Fibroblast of villous mesenchyme (primary cell): ENCODE results near the gene NLGN1. TPM values are rescaled to one million over a fixed set of nuclear protein-coding genes. Genes with fewer than 3 reads are reported as not detected.
A peak's percentile ranks its signal among the peaks of the same experiment; 100 is the strongest.

Experiments used
- DNase-seq: peaks from one replicate; pipeline ENCODE4 v3.0.0-alpha.2; 2010; ENCODE audit warnings: low read depth
- H3K4me3 ChIP-seq: 2 replicates; pipeline ENCODE4 v1.5.1; 2011; ENCODE audit warnings: low read depth, mild to moderate bottlenecking, low read length
- CTCF ChIP-seq: IDR thresholded peaks from 2 replicates; pipeline ENCODE4 v1.5.1; 2012; ENCODE audit warnings: low read depth, mild to moderate bottlenecking, low read length; ENCODE audit not compliant: insufficient read depth
- total RNA-seq: library from RNA; depleted of rRNA; stranded (reverse); fragments of >200 nt; gene quantifications from 2 replicates; pipeline ENCODE4 v1.2.3, GENCODE V29; 2012

The NLGN1 gene
- total RNA-seq, 1 donor = 18.1 TPM

DNA sequence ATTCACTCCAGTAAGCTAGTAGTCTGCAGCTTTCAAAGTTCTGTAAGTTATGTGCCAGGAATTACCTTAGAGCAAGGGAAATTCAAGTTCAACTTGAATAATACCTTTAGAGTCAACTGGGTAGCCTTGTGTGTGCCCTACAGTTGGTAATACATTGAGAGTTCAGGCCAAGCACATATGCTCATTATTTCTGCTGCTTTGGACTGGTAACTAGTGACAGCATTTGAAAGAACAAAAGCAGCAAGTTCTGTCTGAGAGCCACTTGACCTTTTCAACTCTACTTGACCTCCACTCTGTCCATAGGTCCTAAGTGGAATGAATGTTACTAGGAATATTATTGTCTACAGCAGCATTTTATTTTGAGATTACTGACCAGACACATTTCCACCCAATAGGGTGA, 723.5 kb downstream of the NLGN1 start:
- DNase-seq = no peak
- TF ChIP-seq CTCF = no peak
- no peak overlapping the region for H3K4me3 ChIP-seq

GRCh38 chr3:174122411-174122810, 724.9 kb downstream of the NLGN1 start:
- TF ChIP-seq CTCF = no peak

DNA sequence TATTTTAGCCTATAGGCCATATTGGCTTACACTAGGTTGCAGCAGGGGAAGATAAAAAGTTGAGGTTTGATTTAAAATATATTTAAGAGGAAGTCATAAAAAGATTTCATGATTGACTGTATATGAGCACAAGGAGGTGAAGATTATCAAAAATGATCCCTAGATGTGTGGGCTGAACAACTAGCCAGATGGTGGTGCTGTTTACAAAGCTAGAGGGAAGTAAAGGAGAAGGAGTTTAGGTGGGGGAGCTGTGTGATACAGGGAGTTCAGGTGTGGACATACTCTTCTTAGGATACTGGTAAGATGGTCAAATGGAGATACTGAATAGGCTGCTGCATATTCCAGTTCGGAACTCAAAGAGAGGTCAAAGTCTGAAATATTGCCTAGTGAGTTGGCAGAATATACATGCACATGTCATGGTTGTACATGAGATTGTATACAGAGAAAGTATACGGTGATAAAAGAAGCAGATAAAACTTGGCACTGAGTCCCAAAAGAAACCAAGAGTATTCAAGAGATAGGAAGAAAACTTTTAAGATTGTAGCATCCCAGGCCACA, 727.8 kb downstream of the NLGN1 start:
- TF ChIP-seq CTCF = peak; percentile 50
- DNase-seq = peak; percentile 19

More at GRCh38 chr3:174122411-174122810, 724.9 kb downstream of the NLGN1 start:
- DNase-seq = no peak
- H3K4me3 ChIP-seq = no peak overlapping the region

DNA sequence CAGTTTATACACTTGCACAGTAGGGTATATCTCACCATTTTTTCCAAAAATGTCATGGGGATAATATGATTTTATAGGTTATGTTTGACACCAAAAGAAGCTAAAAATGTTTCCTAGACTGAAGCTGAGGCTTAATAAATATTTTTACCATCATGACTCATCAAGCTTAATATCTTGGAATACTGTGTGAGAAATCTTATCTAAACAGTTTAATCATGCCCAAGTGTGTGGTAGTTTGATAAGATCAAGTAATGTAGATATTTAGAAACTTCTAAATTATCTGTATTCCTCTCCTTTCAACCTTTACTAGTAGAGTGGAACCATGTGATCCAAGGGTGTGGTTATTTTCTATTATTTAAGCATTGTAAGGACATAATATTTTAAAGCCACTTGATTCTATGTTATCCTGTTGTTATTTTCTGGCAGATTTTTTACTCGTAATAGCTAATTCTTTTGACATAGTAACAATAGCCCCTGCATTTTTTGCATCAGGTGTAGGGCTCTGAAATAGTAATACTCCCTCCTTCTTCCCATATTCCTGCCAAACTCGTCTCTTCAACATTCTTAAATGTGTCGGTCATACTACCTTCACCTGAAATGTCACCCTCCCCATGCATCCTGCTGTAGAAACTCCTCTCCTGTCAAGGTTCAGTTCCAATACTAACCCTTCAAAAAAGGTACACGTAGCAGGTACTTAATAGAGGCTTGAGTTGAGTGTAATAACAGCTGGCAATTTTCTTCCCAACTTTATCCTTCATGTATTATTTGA, 729.6 kb downstream of the NLGN1 start:
- no peak for TF ChIP-seq CTCF
- no peak for DNase-seq
- H3K4me3 ChIP-seq = no peak overlapping the region

More for the DNA sequence above, 727.8 kb downstream of the NLGN1 start:
- H3K4me3 ChIP-seq = no peak overlapping the region

GRCh38 chr3:174132006-174132405, 734.5 kb downstream of the NLGN1 start:
- peak; percentile 39 for DNase-seq
- no peak overlapping the region for H3K4me3 ChIP-seq
- no peak for TF ChIP-seq CTCF

DNA sequence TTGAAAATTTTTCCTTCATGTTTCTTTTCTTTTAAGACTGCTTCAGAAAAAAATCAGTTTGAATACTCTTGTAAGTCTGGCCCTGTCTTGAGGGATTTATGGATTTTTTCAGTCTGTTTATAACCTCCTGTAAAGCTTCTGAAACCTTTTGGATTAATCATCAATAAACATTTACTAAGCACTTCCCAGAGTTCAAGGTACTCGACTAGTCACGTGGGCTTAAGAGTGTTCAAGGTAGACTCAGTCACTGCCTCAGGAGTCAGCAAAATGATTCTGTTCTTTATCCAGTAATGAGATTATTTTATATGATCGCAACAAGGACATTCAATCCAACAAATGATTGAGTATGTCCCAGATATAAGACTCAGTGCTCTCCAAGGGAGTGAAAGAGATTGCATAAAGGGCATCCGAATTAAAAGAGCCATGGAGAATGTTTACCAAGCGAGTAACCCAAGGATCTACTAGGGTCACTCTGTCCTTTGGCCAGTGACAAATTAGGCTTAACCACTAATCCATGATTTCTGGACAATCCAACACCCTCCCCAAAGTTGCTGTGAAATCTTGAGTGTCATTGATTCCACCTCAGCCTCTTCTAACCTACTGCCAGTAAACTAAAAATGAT, 735.0 kb downstream of the NLGN1 start:
- no peak for TF ChIP-seq CTCF
- peak; percentile 24 for DNase-seq
- no peak overlapping the region for H3K4me3 ChIP-seq
